ENCODE data around the gene UCKL1.

Gene UCKL1

GRCh38 chr20:63955827-63956663, at the start of gene UCKL1:
Gene UCKL1 (minus strand): TSS chr20:63956416. CDS start chr20:63956372, 44 bp downstream.
- TF ChIP-seq CTCF (conservative IDR thresholded peaks at IDR 0.05; ENCODE audit: control insufficient read depth, insufficient read depth, low read depth, low read length), result no peak
- DNase-seq (ENCODE audit: low read depth), result peak; percentile 88
- peak within 1 kb of the TSS; percentile 73 for H3K4me3 ChIP-seq (ENCODE audit: control insufficient read depth, low read depth, low read length)

GRCh38 chr20:64005394-64005793, 49.2 kb upstream of the UCKL1 start:
- H3K4me3 ChIP-seq (ENCODE audit: control insufficient read depth, low read depth, low read length), result no peak overlapping the region
- TF ChIP-seq CTCF (conservative IDR thresholded peaks at IDR 0.05; ENCODE audit: control insufficient read depth, insufficient read depth, low read depth, low read length), result no peak
- DNase-seq (ENCODE audit: low read depth), result peak; percentile 60

GRCh38 chr20:64003960-64004725, 47.9 kb upstream of the UCKL1 start:
- TF ChIP-seq CTCF (conservative IDR thresholded peaks at IDR 0.05; ENCODE audit: control insufficient read depth, insufficient read depth, low read depth, low read length), result no peak
- no peak for DNase-seq (ENCODE audit: low read depth)
- no peak overlapping the region for H3K4me3 ChIP-seq (ENCODE audit: control insufficient read depth, low read depth, low read length)

- DNase-seq (ENCODE audit: low read depth), result no peak
- H3K4me3 ChIP-seq (ENCODE audit: control insufficient read depth, low read depth, low read length), result no peak overlapping the region
- TF ChIP-seq CTCF (conservative IDR thresholded peaks at IDR 0.05; ENCODE audit: control insufficient read depth, insufficient read depth, low read depth, low read length), result no peak
Observed at GRCh38 chr20:64001607-64002011, 45.4 kb upstream of the UCKL1 start.

GRCh38 chr20:64000906-64001305, 44.7 kb upstream of the UCKL1 start:
- TF ChIP-seq CTCF (conservative IDR thresholded peaks at IDR 0.05; ENCODE audit: control insufficient read depth, insufficient read depth, low read depth, low read length), result no peak
- no peak for DNase-seq (ENCODE audit: low read depth)
- no peak overlapping the region for H3K4me3 ChIP-seq (ENCODE audit: control insufficient read depth, low read depth, low read length)

- no peak for TF ChIP-seq CTCF (conservative IDR thresholded peaks at IDR 0.05; ENCODE audit: control insufficient read depth, insufficient read depth, low read depth, low read length)
- no peak overlapping the region for H3K4me3 ChIP-seq (ENCODE audit: control insufficient read depth, low read depth, low read length)
- DNase-seq (ENCODE audit: low read depth), result no peak
Observed at GRCh38 chr20:63982937-63983336, 26.7 kb upstream of the UCKL1 start.
